HG03135 (cell line): ENCODE results near the gene KCNK15.
"Not testable (repeated sequence)": the region's sequence is repeated elsewhere in the genome, so short reads cannot be mapped to it uniquely, and the experiment has no call there.

Source experiments
- ATAC-seq: cut with Tn5 transposase; IDR thresholded peaks from one replicate; pipeline ENCODE4 v1.9.1; 2021; ENCODE audit warnings: mild to moderate bottlenecking, moderate library complexity; ENCODE audit not compliant: unreplicated experiment

The KCNK15 gene

DNA sequence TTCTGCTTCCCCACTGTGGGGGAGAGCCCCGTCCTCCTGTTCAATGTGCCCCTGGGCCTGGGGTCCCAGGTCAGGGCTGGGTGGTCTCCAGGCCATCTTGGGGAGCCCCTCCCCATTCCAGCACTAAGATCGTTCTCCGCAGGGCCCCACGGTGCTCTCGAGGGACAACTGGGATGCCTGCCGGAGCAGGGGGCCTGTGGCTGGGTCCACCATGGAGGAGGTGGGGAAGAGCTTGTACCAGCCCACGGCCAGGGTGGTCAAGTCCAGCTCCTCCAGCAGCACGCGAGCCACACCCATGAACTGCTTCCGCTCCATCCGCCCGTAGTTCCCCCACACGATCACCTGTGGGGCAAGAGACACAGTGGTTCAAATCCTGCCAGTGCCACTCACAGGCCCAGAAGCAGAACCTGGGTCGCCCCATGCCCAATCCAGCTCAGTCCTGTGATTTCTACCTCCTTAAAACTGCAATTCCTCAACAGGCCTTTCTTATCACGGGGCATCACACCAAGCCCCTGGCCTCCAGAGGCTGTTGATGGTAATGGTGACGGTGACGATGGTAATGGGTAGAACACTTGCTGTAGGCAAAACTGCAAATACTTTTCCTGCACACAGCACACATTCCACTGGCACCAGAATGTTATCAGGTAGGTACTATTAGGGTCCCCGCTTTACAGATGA, 10.5 kb downstream of the KCNK15 start:
- ATAC-seq: no peak

DNA sequence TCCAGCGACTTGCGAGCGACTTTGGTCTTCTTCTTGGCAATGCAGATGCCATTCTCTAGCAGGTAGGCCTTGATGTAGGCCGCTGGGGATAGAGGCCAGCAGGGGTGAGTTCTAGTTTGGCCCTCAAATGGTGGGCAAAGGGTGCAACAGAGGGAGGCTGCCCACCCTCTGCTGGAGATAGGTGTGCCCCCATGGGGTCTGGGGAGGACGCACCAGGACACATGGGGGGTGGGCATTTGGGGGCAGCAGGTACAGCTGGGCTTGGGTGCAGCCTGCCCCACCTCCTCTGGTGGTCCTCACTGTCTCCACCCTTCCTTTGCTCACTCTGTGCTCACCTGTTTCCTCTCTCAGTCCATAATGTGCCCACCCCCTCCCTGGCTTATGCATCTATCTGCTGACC, 11.3 kb downstream of the KCNK15 start:
- no peak for ATAC-seq

- no peak for ATAC-seq
These were observed 12.8 kb downstream of the KCNK15 start for GRCh38 chr20:44758247-44759101.

GRCh38 chr20:44759595-44759994, 13.9 kb downstream of the KCNK15 start:
- no peak for ATAC-seq

- no peak for ATAC-seq
These were observed 15.8 kb downstream of the KCNK15 start for GRCh38 chr20:44761423-44761822.

DNA sequence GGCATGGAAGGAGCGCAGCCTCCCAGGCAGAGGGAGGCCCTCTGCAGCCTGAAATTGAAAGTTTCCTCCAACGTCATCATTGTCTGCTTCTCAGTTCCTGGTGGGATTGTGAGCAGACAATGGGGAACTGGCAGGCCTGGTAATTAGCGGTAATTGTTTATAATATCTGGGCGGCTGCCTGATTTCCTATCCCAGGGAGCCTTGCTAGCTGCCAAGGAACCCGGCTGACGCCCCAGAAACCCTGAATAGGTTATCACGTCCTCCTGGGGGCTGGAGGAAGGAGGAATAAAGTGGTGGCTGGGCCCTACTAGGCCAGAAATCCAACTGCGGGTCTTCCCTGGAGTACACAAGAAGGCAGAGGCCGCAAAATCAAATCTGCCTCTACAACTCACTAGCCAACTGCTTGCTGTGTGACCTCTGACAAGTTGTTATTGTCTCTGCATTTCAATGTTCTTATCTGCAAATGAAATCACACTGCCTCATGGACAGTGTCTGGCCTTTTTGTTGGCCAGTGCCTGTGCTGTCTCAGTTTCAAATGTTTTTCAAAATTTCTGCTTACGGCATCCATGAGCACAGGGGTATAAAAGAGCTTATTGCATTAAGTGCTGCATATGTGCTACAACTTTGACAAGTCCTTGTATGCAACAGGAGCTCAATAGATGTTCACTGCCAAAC, 16.9 kb downstream of the KCNK15 start:
- no peak for ATAC-seq

GRCh38 chr20:44763798-44764197, 18.1 kb downstream of the KCNK15 start:
- ATAC-seq: not testable (repeated sequence)

DNA sequence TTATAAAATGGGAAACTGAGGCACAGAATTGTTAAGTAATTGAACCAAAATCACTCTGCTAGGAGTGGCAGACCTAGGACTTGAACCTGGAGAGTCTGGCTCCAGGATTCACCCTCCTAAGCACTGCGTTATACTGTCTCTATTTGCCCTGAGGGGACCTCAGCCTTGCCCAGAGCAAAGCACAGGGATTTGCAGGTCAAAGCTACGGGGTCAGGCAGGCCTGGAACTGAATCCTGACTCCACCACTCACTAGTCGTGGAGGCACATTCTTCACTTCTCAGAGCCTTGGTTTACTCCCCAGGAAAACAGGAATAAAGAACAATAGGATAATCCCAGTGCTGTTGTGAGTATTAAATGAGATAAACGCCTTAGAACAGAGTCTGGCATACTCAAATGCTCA, 19.4 kb downstream of the KCNK15 start:
- ATAC-seq: no peak

GRCh38 chr20:44765701-44766347, 20.2 kb downstream of the KCNK15 start:
- no peak for ATAC-seq

- ATAC-seq: no peak
These were observed 22.6 kb downstream of the KCNK15 start for GRCh38 chr20:44768256-44768655.

DNA sequence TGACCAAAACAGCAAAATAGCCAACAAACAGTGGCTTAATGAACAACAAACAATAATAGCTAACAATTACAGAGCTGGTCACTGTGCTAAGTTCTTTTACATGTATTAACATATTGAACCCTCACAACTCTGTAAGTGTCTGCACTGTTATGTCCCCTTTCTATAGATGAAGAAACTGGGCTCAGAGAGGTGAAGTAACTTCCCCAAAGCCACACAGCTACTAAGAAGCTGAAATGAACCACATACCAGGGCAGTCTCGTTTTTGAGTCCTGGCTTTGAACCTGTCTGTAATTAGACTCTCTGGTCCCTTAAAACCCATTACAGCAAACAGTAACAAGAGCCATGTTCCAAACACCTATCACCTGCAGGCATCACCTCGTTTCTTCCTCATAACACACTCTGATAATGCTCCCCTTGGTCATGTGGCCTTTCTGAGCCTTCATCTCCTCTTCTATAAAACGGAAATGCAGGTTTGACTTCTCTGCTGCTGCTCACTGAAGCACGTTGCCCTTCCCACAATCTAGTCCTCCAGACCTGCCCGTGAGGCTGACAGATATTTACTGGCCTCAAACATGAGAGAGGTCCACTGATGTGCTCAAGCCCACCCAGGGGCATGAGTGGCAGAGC, 23.3 kb downstream of the KCNK15 start:
- ATAC-seq: no peak

DNA sequence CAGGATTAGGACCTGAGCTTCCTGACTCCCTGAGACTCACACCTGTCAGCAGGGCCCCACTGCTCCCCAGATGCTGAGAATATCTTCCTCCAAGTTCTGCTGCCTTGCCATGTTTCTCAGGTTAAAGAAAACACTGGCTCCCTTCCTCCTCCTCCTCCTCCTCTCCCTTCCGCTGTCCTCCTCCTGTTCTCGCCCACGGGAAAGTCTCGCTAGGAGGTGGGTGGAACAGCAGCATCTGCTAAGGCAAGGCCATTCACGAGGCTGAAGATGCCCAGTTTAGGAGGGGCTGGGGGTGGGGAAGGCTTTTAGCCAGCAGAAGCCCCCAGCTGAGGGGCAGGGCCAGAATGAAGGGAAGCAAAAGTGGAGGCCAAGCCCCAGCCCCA, 23.8 kb downstream of the KCNK15 start:
- ATAC-seq: no peak

DNA sequence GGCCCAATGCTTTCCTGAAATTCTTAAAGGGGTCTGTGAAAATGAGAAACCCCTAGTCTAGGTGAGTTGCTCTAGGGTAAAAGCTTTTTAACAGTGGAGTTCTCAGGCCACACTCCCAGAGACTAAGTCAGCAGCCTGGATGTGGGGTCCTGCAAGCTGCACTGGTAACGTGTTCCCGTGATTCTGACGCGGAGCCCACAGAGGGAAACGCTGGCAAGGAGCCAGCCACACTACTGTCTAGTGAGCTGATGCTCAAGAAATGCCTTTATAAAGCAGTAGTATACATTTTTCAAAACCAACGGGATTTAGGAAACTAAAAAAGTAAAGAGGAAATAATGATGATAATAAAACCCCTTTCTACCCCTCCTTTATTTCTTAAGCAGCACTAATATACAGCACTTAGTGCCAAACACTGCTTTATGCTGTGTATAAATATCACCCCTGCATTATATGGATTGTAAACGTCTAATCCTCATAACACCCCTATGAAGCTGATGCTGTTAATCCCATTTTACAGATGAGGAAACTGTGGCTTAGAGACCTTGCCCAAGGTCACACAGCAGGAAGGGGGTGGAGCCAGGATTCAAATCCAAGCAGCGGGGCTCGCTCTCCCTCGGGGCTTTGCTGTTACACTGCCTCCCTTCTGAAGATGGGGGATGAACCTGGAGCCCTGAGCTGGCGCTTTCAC, 25.0 kb downstream of the KCNK15 start:
- no peak for ATAC-seq

- no peak for ATAC-seq
These were observed 25.5 kb downstream of the KCNK15 start for GRCh38 chr20:44771172-44771535.

- ATAC-seq: no peak
These were observed 27.0 kb downstream of the KCNK15 start for GRCh38 chr20:44772636-44773035.

DNA sequence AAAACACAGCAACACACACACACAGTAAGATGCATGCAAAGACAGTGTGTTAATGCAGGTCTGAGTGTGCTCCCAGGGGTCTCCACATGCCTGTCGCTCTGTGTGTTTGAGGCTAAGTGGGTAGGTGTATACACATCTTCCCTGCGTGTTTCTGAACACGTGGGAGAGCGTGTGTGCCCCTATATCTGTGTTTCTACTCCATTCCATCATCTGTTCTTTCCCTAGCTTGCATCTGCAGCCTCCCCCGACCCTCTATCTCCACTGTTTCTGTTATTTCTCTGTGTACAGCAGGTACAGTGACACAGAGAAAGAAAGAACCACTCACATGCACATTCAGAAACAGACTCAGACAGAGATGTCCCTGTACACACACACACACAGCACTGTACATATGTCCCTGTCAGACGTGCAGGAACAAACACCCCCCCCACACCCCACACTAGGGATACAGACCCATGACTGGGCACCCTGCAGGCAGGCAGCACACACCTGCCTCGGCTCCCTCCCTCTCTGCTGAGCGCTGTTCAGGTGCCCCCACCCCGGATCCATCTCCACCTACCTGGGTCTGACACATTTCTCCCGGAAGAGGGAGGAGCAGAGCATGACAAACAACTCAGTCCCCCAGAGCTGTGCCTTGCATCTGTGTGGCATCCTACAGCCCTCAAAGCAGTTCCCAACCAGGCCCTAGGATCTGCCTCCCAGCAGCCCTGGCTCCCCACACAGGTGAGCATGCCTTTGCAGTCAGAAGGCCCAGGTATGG, 27.6 kb downstream of the KCNK15 start:
- no peak for ATAC-seq

DNA sequence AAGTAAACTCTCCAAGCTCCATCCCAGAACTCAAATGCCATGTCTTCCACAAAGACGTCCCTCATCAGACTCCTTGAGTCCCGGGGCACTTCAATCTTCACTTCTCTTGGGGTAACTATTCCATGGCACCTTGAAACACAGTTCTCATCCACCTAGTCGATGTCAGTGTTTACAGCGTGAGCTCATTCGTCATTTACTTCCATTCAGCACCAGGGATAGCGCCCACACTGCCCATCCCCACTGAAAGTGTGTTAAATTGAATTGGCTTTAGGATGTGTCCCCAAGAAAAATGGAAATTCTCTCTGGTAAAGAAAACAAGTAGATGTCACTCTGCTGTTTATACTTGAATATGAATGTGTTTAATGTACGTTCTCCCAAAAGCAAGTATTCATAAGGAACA, 31.3 kb downstream of the KCNK15 start:
- ATAC-seq: no peak

- no peak for ATAC-seq
These were observed 34.6 kb downstream of the KCNK15 start for GRCh38 chr20:44780226-44780625.

DNA sequence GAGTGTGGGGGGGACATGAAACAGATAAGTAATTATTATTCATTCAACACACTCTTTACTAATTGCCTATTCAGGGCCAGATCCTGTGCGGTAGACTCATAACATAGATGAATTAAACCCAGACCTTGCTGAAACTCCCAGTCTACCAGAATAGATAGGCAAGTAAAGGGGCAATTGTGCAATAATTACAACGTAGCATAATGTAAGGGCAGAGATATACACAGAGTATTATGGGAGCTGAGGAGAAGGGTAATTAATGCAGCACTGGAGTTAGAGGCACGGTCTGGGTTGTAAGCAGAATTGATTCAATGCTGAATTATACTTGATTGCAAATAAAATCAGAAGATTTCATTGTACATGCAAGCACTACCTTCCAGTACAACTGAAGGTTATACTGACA, 35.5 kb downstream of the KCNK15 start:
- ATAC-seq: no peak

- ATAC-seq: no peak
These were observed 36.1 kb downstream of the KCNK15 start for GRCh38 chr20:44781791-44782190.
